Activated B cell treated with CpG ODN at 0.5 μM for 24 hours (primary cell): ENCODE results near the gene GDF2. TPM values are rescaled to one million over a fixed set of nuclear protein-coding genes. Genes with fewer than 3 reads are reported as not detected.

Experiments used
- ATAC-seq: fragments of 200-7000 bp; cut with Tn5 transposase; one replicate; pipeline ENCODE4 v1.10.0; 2021; ENCODE audit warnings: low read depth, mild to moderate bottlenecking, moderate library complexity
- CTCF ChIA-PET: fragments of 350-600 bp; sonication (Branson Sonifier 250); formaldehyde crosslinking; loops from one replicate; lab custom pipeline; 2021; ENCODE audit warnings: antibody characterized with exemption; lab: Charles Lee
- POLR2A ChIA-PET: fragments of 350-600 bp; sonication (Branson Sonifier 250); formaldehyde crosslinking; loops from one replicate; lab custom pipeline; 2021; ENCODE audit warnings: antibody characterized with exemption; lab: Charles Lee
- DNase-seq: peaks from one replicate; pipeline ENCODE4 v3.0.0; 2022
- H3K27ac Mint-ChIP-seq: one replicate; pipeline ENCODE4 v1.8.0; 2020; ENCODE audit warnings: mixed read lengths
- H3K27me3 Mint-ChIP-seq: one replicate; pipeline ENCODE4 v1.8.0; 2021; ENCODE audit warnings: mixed read lengths
- H3K36me3 Mint-ChIP-seq: one replicate; pipeline ENCODE4 v1.8.0; 2021; ENCODE audit warnings: low read depth, mixed read lengths
- H3K4me1 Mint-ChIP-seq: one replicate; pipeline ENCODE4 v1.8.0; 2021; ENCODE audit warnings: mixed read lengths
- H3K4me3 Mint-ChIP-seq: one replicate; pipeline ENCODE4 v1.8.0; 2020; ENCODE audit warnings: mild to moderate bottlenecking, mixed read lengths
- H3K9me3 Mint-ChIP-seq: one replicate; pipeline ENCODE4 v1.8.0; 2020; ENCODE audit warnings: mixed read lengths
- intact Hi-C: fragments of 100-400 bp; cut with micrococcal nuclease; formaldehyde crosslinking; loops from one replicate; pipeline ENCODE4 v1.15.1; 2024
- total RNA-seq: library from RNA; stranded (reverse); gene quantifications from 2 replicates; pipeline ENCODE4 v1.2.3, GENCODE V29; 2022
- TF ChIP-seq, protein P1 (sequence below): fragments of 200-600 bp; IDR thresholded peaks from one replicate; pipeline ENCODE4 v1.8.0; 2022; ENCODE audit warnings: antibody characterized with exemption, mild to moderate bottlenecking

GDF2 gene
- total RNA-seq, 1 donor from 2014 or later = not detected

DNA sequence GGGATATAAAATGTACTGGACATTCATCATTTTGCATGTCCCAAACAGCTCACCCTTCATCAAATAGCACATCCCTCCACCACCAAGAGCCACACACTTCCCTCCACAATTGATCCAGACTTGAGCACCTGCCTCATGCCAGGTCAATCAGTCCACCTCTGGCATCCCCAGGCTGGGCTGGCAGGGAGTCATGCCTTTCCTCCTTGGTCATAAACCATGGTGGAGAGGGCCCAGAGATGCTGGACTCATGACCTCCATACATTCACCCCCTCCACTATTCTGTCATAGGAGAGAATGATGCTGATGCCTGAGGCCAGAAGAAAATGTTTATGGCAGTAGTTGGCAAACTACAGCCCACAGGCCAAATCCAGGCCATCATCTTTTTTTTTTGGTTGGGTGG lies 38.4 kb upstream of the GDF2 start:
- intact Hi-C loops = no loop called here
- Mint-ChIP-seq H3K4me1 (peaks cover 15% of the 10 kb centered on the region), H3K36me3 (no peaks in the 10 kb centered on the region), H3K27me3 (peaks cover 5% of the 10 kb centered on the region), H3K4me3 (no peak overlapping the region), H3K9me3 (no peaks in the 10 kb centered on the region), H3K27ac (no peak overlapping the region)
- no peak for DNase-seq
- CTCF ChIA-PET = no interaction called here
- no peak for ATAC-seq
- POLR2A ChIA-PET = no interaction called here
- TF ChIP-seq, protein P1, sequence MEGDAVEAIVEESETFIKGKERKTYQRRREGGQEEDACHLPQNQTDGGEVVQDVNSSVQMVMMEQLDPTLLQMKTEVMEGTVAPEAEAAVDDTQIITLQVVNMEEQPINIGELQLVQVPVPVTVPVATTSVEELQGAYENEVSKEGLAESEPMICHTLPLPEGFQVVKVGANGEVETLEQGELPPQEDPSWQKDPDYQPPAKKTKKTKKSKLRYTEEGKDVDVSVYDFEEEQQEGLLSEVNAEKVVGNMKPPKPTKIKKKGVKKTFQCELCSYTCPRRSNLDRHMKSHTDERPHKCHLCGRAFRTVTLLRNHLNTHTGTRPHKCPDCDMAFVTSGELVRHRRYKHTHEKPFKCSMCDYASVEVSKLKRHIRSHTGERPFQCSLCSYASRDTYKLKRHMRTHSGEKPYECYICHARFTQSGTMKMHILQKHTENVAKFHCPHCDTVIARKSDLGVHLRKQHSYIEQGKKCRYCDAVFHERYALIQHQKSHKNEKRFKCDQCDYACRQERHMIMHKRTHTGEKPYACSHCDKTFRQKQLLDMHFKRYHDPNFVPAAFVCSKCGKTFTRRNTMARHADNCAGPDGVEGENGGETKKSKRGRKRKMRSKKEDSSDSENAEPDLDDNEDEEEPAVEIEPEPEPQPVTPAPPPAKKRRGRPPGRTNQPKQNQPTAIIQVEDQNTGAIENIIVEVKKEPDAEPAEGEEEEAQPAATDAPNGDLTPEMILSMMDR = no peak

DNA sequence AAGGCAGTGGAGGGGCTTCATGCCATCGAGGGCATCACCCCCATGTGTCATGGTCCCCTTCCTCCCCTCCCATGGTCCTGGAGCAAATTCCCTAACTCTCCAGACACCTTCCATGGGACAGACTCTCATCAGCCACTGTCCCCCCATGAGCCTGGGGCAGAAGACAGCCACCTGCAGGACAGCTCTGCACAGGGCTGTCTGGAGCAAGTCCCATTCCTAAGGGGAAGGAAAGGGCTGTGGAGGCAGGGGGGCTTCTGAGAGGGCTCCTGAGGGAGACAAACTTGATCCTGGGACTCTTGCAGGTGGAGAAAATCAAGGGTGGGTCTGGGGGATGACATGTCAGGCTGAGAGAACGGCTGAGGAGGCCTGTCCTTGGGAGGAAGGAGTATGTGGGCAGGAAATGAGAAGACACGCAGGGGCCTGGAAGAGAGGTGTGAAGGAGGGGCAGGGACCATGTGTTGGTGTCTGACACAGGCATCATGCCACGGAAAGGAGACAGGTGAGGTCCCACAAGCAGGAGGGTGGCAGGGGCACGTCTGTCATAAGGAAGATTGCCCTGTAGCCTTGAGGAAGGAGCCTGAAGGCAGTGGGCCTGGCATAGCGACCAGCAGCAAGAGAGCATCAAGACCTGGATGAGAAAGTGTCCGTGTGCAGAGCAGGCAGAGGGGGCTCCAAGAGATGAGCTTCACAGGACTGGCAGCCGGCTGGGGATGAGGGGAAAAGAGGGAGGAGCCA lies 36.7 kb upstream of the GDF2 start:
- Mint-ChIP-seq H3K27ac (no peak overlapping the region), H3K27me3 (peaks cover 5% of the 10 kb centered on the region), H3K9me3 (no peaks in the 10 kb centered on the region), H3K4me1 (peaks cover 15% of the 10 kb centered on the region), H3K36me3 (no peaks in the 10 kb centered on the region), H3K4me3 (no peak overlapping the region)
- ChIA-PET POLR2A (no interaction called here), CTCF (interaction anchor here (0.7 kb wide), 1 partner anchor 375 kb away, joined by 4 read pairs; no protein-coding TSS in a partner anchor)
- TF ChIP-seq, protein P1 = no peak
- no peak for DNase-seq
- intact Hi-C loops = no loop called here
- no peak for ATAC-seq

DNA sequence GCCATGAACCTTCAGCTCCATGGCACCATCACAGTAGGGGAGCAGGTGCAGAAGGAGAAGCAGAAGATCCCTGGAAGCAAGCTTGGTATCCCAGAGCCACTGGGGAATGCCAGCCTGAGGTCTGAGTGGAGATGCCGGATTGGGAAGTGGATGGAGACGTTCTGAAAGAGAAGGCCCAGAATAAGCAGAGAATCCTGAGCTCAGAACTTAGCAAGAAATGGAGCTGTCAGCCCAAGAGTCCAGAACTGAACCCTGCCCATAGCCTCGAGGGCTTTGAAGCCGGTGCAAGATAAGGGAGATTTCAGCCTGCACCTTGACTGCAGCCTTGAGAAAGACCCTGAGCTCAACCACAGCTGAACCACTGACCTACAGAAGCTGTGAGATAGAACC lies 36.1 kb upstream of the GDF2 start:
- CTCF ChIA-PET = interaction anchor here (0.7 kb wide), 1 partner anchor 375 kb away, joined by 4 read pairs; no protein-coding TSS in a partner anchor

DNA sequence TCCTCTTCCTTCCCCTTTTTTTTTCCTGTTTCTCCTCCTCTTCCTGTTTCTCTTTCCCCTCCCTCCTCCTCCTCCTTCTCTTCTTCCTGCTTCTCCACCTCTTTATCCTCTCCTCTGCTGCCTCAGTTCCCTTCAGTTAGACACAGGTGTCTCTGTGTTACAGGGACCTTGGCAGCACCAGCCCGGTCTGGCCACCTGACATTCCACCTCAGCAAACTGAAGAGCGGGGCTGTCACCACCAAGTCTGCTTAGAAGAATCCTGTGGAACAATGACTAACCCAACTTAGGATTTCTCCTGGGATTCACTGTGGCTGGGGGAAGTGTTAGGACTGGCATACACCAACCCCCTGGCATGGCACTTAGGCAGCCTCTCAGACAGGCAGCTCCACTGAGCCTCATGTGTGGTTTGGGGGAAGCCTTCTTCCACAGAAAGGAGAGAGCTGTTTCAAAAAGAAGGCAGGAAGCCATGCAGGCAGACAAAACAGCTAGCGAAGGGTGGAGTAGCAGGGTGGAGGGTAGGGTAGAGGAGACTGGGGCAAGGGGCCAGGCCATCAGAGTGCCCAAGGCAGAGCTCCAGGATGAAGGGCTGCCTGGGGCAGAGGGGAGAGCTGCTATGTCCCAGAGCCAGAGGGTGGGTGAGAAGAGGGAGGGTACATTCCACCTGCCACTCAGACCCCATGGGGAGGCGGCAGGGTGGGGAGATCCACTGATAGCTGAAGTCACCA lies 35.5 kb upstream of the GDF2 start:
- ChIA-PET POLR2A (no interaction called here), CTCF (interaction anchor here (0.7 kb wide), 1 partner anchor 376 kb away, joined by 4 read pairs; no protein-coding TSS in a partner anchor)
- ATAC-seq = no peak
- no peaks in the 10 kb centered on the region for H3K9me3 Mint-ChIP-seq
- no peaks in the 10 kb centered on the region for H3K36me3 Mint-ChIP-seq
- H3K4me3 Mint-ChIP-seq = no peak overlapping the region
- peaks cover 13% of the 10 kb centered on the region for H3K4me1 Mint-ChIP-seq
- DNase-seq = no peak
- intact Hi-C loops = no loop called here
- no peak overlapping the region for H3K27ac Mint-ChIP-seq
- H3K27me3 Mint-ChIP-seq = peaks cover 5% of the 10 kb centered on the region
- TF ChIP-seq, protein P1 = no peak

More for the DNA sequence above, 36.1 kb upstream of the GDF2 start:
- DNase-seq (no peak), ATAC-seq (no peak)
- H3K27ac Mint-ChIP-seq = no peak overlapping the region
- no peaks in the 10 kb centered on the region for H3K36me3 Mint-ChIP-seq
- POLR2A ChIA-PET = no interaction called here
- peaks cover 5% of the 10 kb centered on the region for H3K27me3 Mint-ChIP-seq
- peaks cover 15% of the 10 kb centered on the region for H3K4me1 Mint-ChIP-seq
- intact Hi-C loops = no loop called here
- TF ChIP-seq, protein P1 = no peak
- H3K9me3 Mint-ChIP-seq = no peaks in the 10 kb centered on the region
- no peak overlapping the region for H3K4me3 Mint-ChIP-seq

DNA sequence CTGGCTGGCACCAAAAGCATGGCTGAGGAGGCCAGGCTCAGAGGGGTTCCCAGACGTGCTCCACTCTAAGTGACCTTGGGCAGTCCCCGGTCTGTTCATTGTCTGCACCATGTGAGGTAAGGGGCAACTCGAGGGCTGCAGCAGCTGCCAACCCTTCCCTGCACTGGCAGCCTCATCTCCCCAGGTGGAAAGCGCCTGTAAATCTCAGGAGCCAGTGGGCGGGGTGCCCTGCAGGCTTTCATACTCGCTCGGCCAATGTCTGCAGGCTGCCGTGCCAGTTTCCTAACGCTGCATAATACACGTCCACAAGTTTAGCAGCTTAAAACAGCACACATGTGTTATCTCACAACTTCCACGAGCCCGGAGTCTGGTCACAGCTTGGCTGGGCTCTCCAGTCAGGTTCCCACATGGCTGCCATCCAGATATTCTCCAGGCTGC lies 34.9 kb upstream of the GDF2 start:
- Mint-ChIP-seq H3K27ac (no peak overlapping the region), H3K4me3 (no peak overlapping the region), H3K36me3 (no peaks in the 10 kb centered on the region), H3K9me3 (no peaks in the 10 kb centered on the region), H3K27me3 (peaks cover 3% of the 10 kb centered on the region), H3K4me1 (peaks cover 13% of the 10 kb centered on the region)
- TF ChIP-seq, protein P1 = no peak
- ChIA-PET CTCF (no interaction called here), POLR2A (no interaction called here)
- DNase-seq (no peak), ATAC-seq (no peak)
- intact Hi-C loops = no loop called here
